GM19025 (cell line): Measurements from ENCODE around the gene MON1B.

Experiments
- ATAC-seq: cut with Tn5 transposase; IDR thresholded peaks from one replicate; pipeline ENCODE4 v1.9.1; 2021; ENCODE audit warnings: mild to moderate bottlenecking, low read depth, moderate library complexity; ENCODE audit not compliant: unreplicated experiment

MON1B gene

GRCh38 chr16:77194295-77195231 lies 3.6 kb downstream of the MON1B start:
- ATAC-seq, result no peak

GRCh38 chr16:77195411-77195810 lies 4.4 kb downstream of the MON1B start:
- no peak for ATAC-seq

- ATAC-seq, result no peak
These were observed 6.8 kb downstream of the MON1B start for GRCh38 chr16:77197747-77198146.

GRCh38 chr16:77199211-77199610 lies 8.2 kb downstream of the MON1B start, which contains the start of gene SYCE1L:
Gene SYCE1L (plus strand): TSS chr16:77199408. CDS start chr16:77199452, 44 bp downstream.
- no peak for ATAC-seq

- ATAC-seq, result no peak
These were observed 15.5 kb downstream of the MON1B start for GRCh38 chr16:77206533-77206932.

GRCh38 chr16:77207030-77207429 lies 16.0 kb downstream of the MON1B start:
- ATAC-seq, result no peak

- no peak for ATAC-seq
These were observed 17.4 kb downstream of the MON1B start for GRCh38 chr16:77208382-77208781.

- peak; percentile 54 for ATAC-seq
These were observed 21.1 kb downstream of the MON1B start for GRCh38 chr16:77211880-77212740.

GRCh38 chr16:77212741-77213541 lies 22.0 kb downstream of the MON1B start:
- peak; percentile 75 for ATAC-seq

GRCh38 chr16:77213542-77214106 lies 22.6 kb downstream of the MON1B start:
- ATAC-seq, result no peak

GRCh38 chr16:77214411-77215138 lies 23.6 kb downstream of the MON1B start:
- ATAC-seq, result no peak

- ATAC-seq, result no peak
These were observed 28.4 kb downstream of the MON1B start for GRCh38 chr16:77219437-77219836.

GRCh38 chr16:77220427-77220826 lies 29.4 kb downstream of the MON1B start:
- peak; percentile 97 for ATAC-seq

GRCh38 chr16:77221482-77221881 lies 30.5 kb downstream of the MON1B start:
- no peak for ATAC-seq

- ATAC-seq, result no peak
These were observed 32.2 kb downstream of the MON1B start for GRCh38 chr16:77223184-77223583.

- ATAC-seq, result no peak
These were observed 34.2 kb downstream of the MON1B start for GRCh38 chr16:77225182-77225581.

- peak; percentile 91 for ATAC-seq
These were observed 36.8 kb downstream of the MON1B start for GRCh38 chr16:77227745-77228144.

GRCh38 chr16:77231047-77231446 lies 40.1 kb downstream of the MON1B start:
- ATAC-seq, result no peak

GRCh38 chr16:77233799-77234519 lies 43.0 kb downstream of the MON1B start:
- ATAC-seq, result no peak
